OCI-LY1 (cell line): ENCODE results near the gene ACCS.

Experiments
- H2AFZ ChIP-seq: fragments of 200-600 bp; sonication (generic), shearing (Covaris generic); 2 replicates; pipeline ENCODE4 v1.6.0; 2014; ENCODE audit warnings: antibody characterized with exemption, mild to moderate bottlenecking, low read length
- H3F3A ChIP-seq: fragments of 200-600 bp; sonication (generic), shearing (Covaris generic); 2 replicates; pipeline ENCODE4 v1.6.0; 2014; ENCODE audit warnings: mild to moderate bottlenecking, antibody characterized with exemption, low read length, moderate library complexity; ENCODE audit not compliant: insufficient read depth
- H3K27ac ChIP-seq: fragments of 200-600 bp; sonication (generic); 2 replicates; pipeline ENCODE4 v1.5.1; 2014; ENCODE audit warnings: low read length, mixed run types, mild to moderate bottlenecking, low read depth; ENCODE audit not compliant: poor library complexity, severe bottlenecking
- H3K27me3 ChIP-seq: fragments of 200-600 bp; sonication (generic); 2 replicates; pipeline ENCODE4 v1.6.0; 2014; ENCODE audit warnings: antibody characterized with exemption, mild to moderate bottlenecking, low read length, moderate library complexity; ENCODE audit not compliant: insufficient read depth
- H3K36me3 ChIP-seq: fragments of 200-600 bp; sonication (generic); 2 replicates; pipeline ENCODE4 v1.6.1; 2014; ENCODE audit warnings: mild to moderate bottlenecking, antibody characterized with exemption, low read length, moderate library complexity, mixed read lengths; ENCODE audit not compliant: insufficient read depth
- H3K4me1 ChIP-seq: fragments of 200-600 bp; sonication (generic); 2 replicates; pipeline ENCODE4 v1.5.1; 2014; ENCODE audit warnings: mild to moderate bottlenecking, low read length, moderate library complexity; ENCODE audit not compliant: insufficient read depth, severe bottlenecking
- H3K4me2 ChIP-seq: fragments of 200-600 bp; sonication (generic), shearing (Covaris generic); 2 replicates; pipeline ENCODE4 v1.6.1; 2014; ENCODE audit warnings: low read length
- H3K4me3 ChIP-seq: fragments of 200-600 bp; sonication (generic); 2 replicates; pipeline ENCODE4 v1.5.1; 2014; ENCODE audit warnings: low read length, low read depth, mild to moderate bottlenecking, mixed read lengths; ENCODE audit not compliant: poor library complexity, severe bottlenecking
- H3K79me2 ChIP-seq: fragments of 200-600 bp; shearing (Covaris generic); 2 replicates; pipeline ENCODE4 v1.6.1; 2016; ENCODE audit warnings: mixed run types, low read length, mixed read lengths; ENCODE audit not compliant: insufficient read depth
- H3K9ac ChIP-seq: fragments of 200-600 bp; sonication (generic), shearing (Covaris generic); 2 replicates; pipeline ENCODE4 v1.6.1; 2014; ENCODE audit warnings: mild to moderate bottlenecking, low read length, mixed read lengths
- H3K9me2 ChIP-seq: fragments of 200-600 bp; sonication (generic), shearing (Covaris generic); 2 replicates; pipeline ENCODE4 v1.6.1; 2014; ENCODE audit warnings: low read depth, mild to moderate bottlenecking, low read length, mixed read lengths
- H3K9me3 ChIP-seq: fragments of 200-600 bp; shearing (Covaris generic); 2 replicates; pipeline ENCODE4 v1.6.1; 2014; ENCODE audit warnings: low read length, mixed read lengths
- H4K20me1 ChIP-seq: fragments of 200-600 bp; sonication (generic), shearing (Covaris generic); 2 replicates; pipeline ENCODE4 v1.6.0; 2016; ENCODE audit warnings: mild to moderate bottlenecking, low read length; ENCODE audit not compliant: insufficient read depth
- CTCF ChIP-seq: fragments of 200-600 bp; sonication (generic), shearing (Covaris generic); IDR thresholded peaks from 2 replicates; pipeline ENCODE4 v1.5.1; 2017; ENCODE audit warnings: mild to moderate bottlenecking, antibody characterized with exemption, low read length, moderate library complexity, mixed read lengths
- EZH2 ChIP-seq: fragments of 200-600 bp; sonication (generic), shearing (Covaris generic); IDR thresholded peaks from 2 replicates; pipeline ENCODE4 v1.8.0; 2017; ENCODE audit warnings: borderline replicate concordance, mixed run types, mild to moderate bottlenecking, antibody characterized with exemption, low read length, moderate library complexity, mixed read lengths

The ACCS gene

GRCh38 chr11:44037658-44037998 lies 28.4 kb upstream of the ACCS start:
- H4K20me1 ChIP-seq = no peaks in the 10 kb centered on the region
- no peaks in the 10 kb centered on the region for H3K36me3 ChIP-seq
- no peak overlapping the region for H3K4me2 ChIP-seq
- H3K9ac ChIP-seq = no peak overlapping the region
- no peak overlapping the region for H3K27ac ChIP-seq
- peaks cover 9% of the 10 kb centered on the region for H3K9me3 ChIP-seq
- peaks cover 4% of the 10 kb centered on the region; the same call in 1 of the 2 replicates for H3K27me3 ChIP-seq
- no peaks in the 10 kb centered on the region for H3K79me2 ChIP-seq
- TF ChIP-seq CTCF (peak; percentile 14; the same call in 1 of the 2 replicates), EZH2 (no peak)
- H3K4me3 ChIP-seq = no peak overlapping the region
- no peak overlapping the region for H2AFZ ChIP-seq
- no peaks in the 10 kb centered on the region for H3F3A ChIP-seq
- no peaks in the 10 kb centered on the region for H3K4me1 ChIP-seq
- no peaks in the 10 kb centered on the region for H3K9me2 ChIP-seq

GRCh38 chr11:44043157-44043556 lies 22.9 kb upstream of the ACCS start:
- peaks cover 9% of the 10 kb centered on the region for H3K9me3 ChIP-seq
- H3K27ac ChIP-seq = no peak overlapping the region
- no peaks in the 10 kb centered on the region for H3F3A ChIP-seq
- H3K4me2 ChIP-seq = no peak overlapping the region
- H3K27me3 ChIP-seq = peaks cover 3% of the 10 kb centered on the region; the same call in 1 of the 2 replicates
- no peaks in the 10 kb centered on the region for H4K20me1 ChIP-seq
- H3K79me2 ChIP-seq = no peaks in the 10 kb centered on the region
- no peak overlapping the region for H2AFZ ChIP-seq
- H3K4me1 ChIP-seq = no peaks in the 10 kb centered on the region
- H3K36me3 ChIP-seq = no peaks in the 10 kb centered on the region
- no peak overlapping the region for H3K9ac ChIP-seq
- no peak overlapping the region for H3K4me3 ChIP-seq
- no peak for TF ChIP-seq CTCF
- TF ChIP-seq EZH2 = no peak
- no peaks in the 10 kb centered on the region for H3K9me2 ChIP-seq

GRCh38 chr11:44046182-44046581 lies 19.9 kb upstream of the ACCS start:
- H3K27ac ChIP-seq = no peak overlapping the region
- H3K4me3 ChIP-seq = no peak overlapping the region
- TF ChIP-seq EZH2 (no peak), CTCF (no peak)
- peaks cover 4% of the 10 kb centered on the region for H3K9me3 ChIP-seq
- no peaks in the 10 kb centered on the region for H3K9me2 ChIP-seq
- H3K4me1 ChIP-seq = no peaks in the 10 kb centered on the region
- no peaks in the 10 kb centered on the region for H3K36me3 ChIP-seq
- no peaks in the 10 kb centered on the region for H3K79me2 ChIP-seq
- no peaks in the 10 kb centered on the region for H4K20me1 ChIP-seq
- no peak overlapping the region for H3K4me2 ChIP-seq
- H3K27me3 ChIP-seq = peaks cover 3% of the 10 kb centered on the region; the same call in 1 of the 2 replicates
- H3F3A ChIP-seq = no peaks in the 10 kb centered on the region
- H2AFZ ChIP-seq = no peak overlapping the region
- H3K9ac ChIP-seq = no peak overlapping the region
